NOMO-1 (cell line): ENCODE data around the gene AGXT2.

ENCODE experiments used
- DNase-seq, 2 experiments: peaks; one replicate each; lab custom pipeline; 2025; ENCODE audit not compliant: unreplicated experiment in 2 of 2; lab: John Stamatoyannopoulos, UW

Gene AGXT2, protein sequence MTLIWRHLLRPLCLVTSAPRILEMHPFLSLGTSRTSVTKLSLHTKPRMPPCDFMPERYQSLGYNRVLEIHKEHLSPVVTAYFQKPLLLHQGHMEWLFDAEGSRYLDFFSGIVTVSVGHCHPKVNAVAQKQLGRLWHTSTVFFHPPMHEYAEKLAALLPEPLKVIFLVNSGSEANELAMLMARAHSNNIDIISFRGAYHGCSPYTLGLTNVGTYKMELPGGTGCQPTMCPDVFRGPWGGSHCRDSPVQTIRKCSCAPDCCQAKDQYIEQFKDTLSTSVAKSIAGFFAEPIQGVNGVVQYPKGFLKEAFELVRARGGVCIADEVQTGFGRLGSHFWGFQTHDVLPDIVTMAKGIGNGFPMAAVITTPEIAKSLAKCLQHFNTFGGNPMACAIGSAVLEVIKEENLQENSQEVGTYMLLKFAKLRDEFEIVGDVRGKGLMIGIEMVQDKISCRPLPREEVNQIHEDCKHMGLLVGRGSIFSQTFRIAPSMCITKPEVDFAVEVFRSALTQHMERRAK

GRCh38 chr5:35047785-35048404 is at the start of gene AGXT2:
Gene AGXT2 (minus strand): TSS chr5:35047949. CDS start chr5:35047892, 57 bp downstream.
- no peak for DNase-seq

- no peak for DNase-seq
Observed at GRCh38 chr5:35096932-35097331, 49.2 kb upstream of the AGXT2 start.

GRCh38 chr5:35096216-35096615 is 48.5 kb upstream of the AGXT2 start:
- DNase-seq = no peak

DNA sequence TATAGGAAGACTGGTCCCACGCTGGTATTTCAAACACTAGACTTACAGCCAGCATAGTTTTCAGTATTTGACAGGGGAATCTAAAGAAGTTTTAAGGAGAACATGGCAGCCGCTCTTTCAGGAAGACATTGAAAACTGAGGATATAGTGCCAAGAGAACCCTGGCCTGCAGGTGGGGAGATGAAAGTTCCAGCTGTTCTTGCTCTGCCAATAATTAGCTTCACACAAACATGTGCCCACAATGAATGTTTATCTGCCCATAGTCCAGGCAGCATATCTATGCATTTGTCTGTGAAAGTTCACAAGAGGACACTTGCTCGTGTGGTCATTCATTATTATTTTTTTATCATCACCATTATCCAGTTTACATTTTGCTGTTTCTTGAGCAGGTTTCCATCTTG is 47.6 kb upstream of the AGXT2 start:
- no peak for DNase-seq

GRCh38 chr5:35094948-35095347 is 47.2 kb upstream of the AGXT2 start:
- DNase-seq = no peak

GRCh38 chr5:35092703-35093102 is 45.0 kb upstream of the AGXT2 start:
- DNase-seq = no peak

- DNase-seq = no peak
Observed at GRCh38 chr5:35091704-35092103, 44.0 kb upstream of the AGXT2 start.

DNA sequence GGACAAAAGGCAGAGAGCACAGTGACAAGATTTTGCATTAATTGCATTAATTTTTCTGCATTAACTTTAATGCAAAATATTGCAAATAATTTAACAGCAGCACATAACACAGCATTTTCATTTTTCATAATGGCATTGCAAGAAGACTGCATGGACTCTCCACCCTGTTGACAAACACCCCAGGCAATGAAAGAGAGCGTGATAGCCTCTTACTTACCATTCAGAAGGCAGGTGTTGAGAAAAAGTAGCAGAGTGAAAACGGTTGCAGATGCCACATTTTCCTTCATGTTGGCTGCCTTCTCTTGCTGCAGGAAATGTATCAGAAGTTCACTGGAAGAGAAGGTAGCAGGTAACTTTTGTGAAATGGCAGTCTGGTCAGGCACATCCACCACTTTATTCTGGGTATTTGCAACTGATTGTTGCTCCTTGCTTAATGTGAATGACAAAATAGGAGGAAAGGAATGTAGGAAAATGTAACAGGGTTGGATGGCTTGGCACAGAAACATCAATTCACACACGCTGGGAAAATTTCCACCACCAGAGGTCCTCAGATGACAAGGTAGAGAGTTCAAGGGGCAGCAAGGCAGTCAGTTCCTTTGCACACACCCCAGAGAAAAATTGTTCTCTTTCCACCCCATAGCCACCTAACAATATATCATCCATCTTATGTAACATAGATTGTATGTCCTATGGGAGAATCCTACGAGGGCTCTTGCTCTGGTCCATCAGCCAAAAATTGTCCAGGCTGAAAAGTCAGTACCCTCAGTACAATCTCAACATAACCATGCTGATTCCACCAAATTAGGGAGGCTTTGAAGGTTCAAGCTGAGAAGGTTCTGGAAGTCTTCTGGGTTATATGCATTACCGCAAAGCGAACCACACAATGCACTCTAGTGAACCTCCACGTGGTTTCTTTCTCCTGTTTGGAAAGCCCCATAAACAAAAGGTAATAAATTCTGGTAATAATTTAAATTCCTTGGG is 41.9 kb upstream of the AGXT2 start:
- peak; percentile 73 to 77 for DNase-seq

GRCh38 chr5:35087991-35088390 is 40.2 kb upstream of the AGXT2 start:
- no peak for DNase-seq

DNA sequence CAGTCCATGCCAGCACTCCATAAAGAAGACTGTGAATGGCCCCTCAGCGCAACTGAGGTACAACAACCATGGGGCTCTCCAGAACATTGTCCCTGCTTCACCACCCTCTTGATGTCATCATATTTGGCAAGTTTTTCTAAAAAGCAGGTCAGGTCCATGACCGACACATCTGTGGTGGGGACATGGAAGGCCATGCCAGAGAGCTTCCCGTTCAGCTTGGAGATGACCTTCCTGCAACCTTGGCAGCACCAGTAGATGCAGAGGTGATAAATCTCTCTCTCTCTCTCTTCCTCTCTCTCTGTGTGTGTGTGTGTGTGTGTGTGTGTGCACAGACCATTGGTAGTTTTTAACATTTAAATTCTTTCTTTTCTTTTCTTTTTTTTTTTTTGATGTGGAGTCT is 35.4 kb upstream of the AGXT2 start:
- no peak for DNase-seq

GRCh38 chr5:35082530-35082929 is 34.8 kb upstream of the AGXT2 start:
- DNase-seq = no peak

GRCh38 chr5:35081134-35081533 is 33.4 kb upstream of the AGXT2 start:
- no peak for DNase-seq

- no peak for DNase-seq
Observed at GRCh38 chr5:35073160-35073559, 25.4 kb upstream of the AGXT2 start.

- no peak for DNase-seq
Observed at GRCh38 chr5:35069188-35069587, 21.4 kb upstream of the AGXT2 start.

GRCh38 chr5:35067985-35068384 is 20.2 kb upstream of the AGXT2 start:
- no peak for DNase-seq

DNA sequence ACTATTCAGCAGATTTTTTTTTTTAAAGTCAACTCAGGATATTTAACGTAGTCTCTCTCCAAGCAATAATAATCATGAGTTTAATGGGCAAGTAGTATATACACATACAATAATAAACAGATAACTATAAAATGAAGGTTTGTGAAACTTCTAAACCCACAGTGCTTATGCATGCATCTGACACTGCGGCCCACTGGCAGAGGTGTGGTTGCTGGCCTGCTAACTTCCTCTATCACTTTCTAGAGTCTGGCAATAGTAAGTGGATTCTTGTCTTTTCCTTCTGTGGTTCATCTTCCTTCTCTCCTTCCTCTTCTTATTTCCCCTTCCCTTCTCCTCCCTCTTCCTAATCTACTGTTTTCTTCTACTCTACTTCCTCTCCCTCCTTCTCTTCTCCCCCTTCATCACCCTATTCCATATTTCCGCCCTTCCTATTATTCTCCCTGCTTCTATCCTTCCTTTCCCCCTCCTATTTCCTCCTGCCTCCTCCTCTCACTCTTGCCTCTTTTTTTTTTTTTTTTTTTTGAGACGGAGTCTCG is 18.6 kb upstream of the AGXT2 start:
- peak; percentile 84 to 98 for DNase-seq

- DNase-seq = no peak
Observed at GRCh38 chr5:35063414-35063813, 15.7 kb upstream of the AGXT2 start.

DNA sequence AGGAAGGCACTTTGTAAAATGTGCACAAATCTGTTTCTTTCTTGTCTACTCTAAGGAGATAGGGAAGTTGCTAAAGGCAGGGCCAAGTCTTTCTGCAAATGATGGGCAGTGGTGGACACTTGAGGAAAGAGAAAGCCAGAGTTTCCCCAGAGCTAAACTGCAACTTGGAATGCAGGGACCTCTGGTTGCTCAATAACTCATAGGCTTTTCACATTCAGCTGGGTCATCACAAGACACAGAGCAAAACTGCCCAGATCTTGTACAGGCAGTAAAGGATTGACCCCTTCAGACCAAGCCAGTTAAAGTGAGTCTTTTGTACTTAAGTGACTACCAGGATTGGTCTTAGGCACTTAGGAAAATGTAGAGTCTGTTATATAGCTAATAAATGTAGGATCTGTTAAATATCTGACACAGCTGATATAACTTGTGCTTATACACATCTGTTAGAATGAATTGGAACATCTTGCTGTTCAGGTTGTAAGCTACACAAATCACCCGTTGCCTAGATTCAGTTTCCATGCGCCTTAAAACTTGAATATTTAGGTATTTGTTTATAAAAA is 13.5 kb upstream of the AGXT2 start:
- DNase-seq = no peak

DNA sequence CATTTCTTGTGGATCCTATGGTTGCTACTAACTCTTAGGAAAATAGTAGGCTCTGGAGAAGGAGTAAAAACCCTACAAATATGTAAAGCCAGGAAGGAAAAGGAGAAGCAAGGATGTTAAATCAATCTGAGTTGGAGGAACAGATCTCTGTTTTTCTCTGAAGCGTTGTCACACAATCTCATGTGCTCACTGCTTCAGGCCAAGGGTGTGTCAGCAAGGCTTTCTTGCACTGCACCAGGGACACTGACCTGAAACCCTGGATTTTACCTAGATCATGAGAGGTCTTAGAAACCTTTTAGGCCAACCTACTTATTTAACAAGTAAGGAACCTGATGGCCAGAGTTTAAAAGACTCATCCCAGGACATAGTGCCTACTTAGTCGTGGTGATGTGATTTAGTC is 12.5 kb upstream of the AGXT2 start:
- no peak for DNase-seq

DNA sequence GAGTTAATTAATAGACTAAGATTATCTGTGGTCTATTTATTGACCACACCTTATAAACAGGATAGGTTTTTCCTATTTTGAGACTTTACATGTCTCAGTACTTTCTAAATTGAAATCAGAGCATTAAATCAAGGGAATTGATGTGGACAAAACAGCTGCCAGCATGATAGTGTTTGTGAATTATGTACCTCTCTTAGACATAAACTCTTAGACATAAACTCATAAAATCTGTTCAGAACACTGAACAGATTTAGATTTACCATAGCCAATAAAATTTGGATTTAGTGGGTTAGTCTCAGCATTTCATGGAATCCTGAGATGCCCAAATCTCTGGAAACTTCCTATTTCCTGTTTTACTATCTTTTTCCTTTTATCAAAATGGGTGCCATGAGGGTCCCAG is 11.5 kb upstream of the AGXT2 start:
- no peak for DNase-seq
